ENCODE measurements around the gene SUOX. TPM values are rescaled to one million over a fixed set of nuclear protein-coding genes. Genes with fewer than 3 reads are reported as not detected.

Gene SUOX
- total RNA-seq, 1 donor, result 47.1 TPM

Other genes with a start within 250 kb of the SUOX start
- 23.2 TPM for gene SARNP, start 179.6 kb upstream of the SUOX start, total RNA-seq
- gene ORMDL2, start 179.2 kb upstream of the SUOX start, total RNA-seq, result 14.8 TPM
- 54.9 TPM for gene DNAJC14, start 167.7 kb upstream of the SUOX start, total RNA-seq
- gene MMP19, start 154.3 kb upstream of the SUOX start, total RNA-seq, result 0.27 TPM
- gene PYM1, start 69.4 kb upstream of the SUOX start, total RNA-seq, result 18.0 TPM
- 53.6 TPM for gene DGKA, start 66.1 kb upstream of the SUOX start, total RNA-seq
- 1.3 TPM for gene PMEL, start 31.2 kb upstream of the SUOX start, total RNA-seq
- 27.2 TPM for gene CDK2, start 30.4 kb upstream of the SUOX start, total RNA-seq
- gene RAB5B, start 23.2 kb upstream of the SUOX start, total RNA-seq, result 39.9 TPM
- gene IKZF4, start 23.8 kb downstream of the SUOX start, total RNA-seq, result 5.4 TPM
- 168 TPM for gene RPS26, start 44.6 kb downstream of the SUOX start, total RNA-seq
- gene ERBB3, start 82.9 kb downstream of the SUOX start, total RNA-seq, result 0.27 TPM
- 113 TPM for gene PA2G4, start 107.3 kb downstream of the SUOX start, total RNA-seq
- 3,883 TPM for gene RPL41, start 119.4 kb downstream of the SUOX start, total RNA-seq
- gene ZC3H10, start 121.0 kb downstream of the SUOX start, total RNA-seq, result 10.2 TPM
- gene ESYT1, start 131.0 kb downstream of the SUOX start, total RNA-seq, result 254 TPM
- gene MYL6B, start 155.3 kb downstream of the SUOX start, total RNA-seq, result 47.1 TPM
- gene MYL6, start 161.1 kb downstream of the SUOX start, total RNA-seq, result 563 TPM
- gene SMARCC2, start 192.2 kb downstream of the SUOX start, total RNA-seq, result 72.4 TPM
- 205 TPM for gene RNF41, start 224.6 kb downstream of the SUOX start, total RNA-seq
- gene NABP2, start 227.1 kb downstream of the SUOX start, total RNA-seq, result 21.0 TPM
- gene SLC39A5, start 232.8 kb downstream of the SUOX start, total RNA-seq, result 0.54 TPM